Thoracic aorta (tissue), 2 donors: ENCODE results near the gene ZBED4. TPM values are rescaled to one million over a fixed set of nuclear protein-coding genes. Genes with fewer than 3 reads are reported as not detected.

ENCODE experiments used
- ATAC-seq: fragments of 150-250 bp; one replicate; pipeline ENCODE4 v1.8.0; 2017; ENCODE audit warnings: low read depth; ENCODE audit not compliant: insufficient number of reproducible peaks, low FRiP score
- DNase-seq: peaks from one replicate; pipeline ENCODE4 v3.0.0-alpha.2; 2020; ENCODE audit warnings: low spot score
- H3K27ac ChIP-seq, 2 donors: fragments of 200-600 bp; sonication (generic); 1 replicate in 1 of 2; 2 replicates in 1 of 2; pipeline ENCODE4 v1.5.1; 2016; ENCODE audit warnings: mild to moderate bottlenecking in 2 of 2, moderate library complexity in 2 of 2
- H3K27me3 ChIP-seq: fragments of 200-600 bp; sonication (generic); replicated peaks from 2 replicates; pipeline ENCODE4 v1.6.0; 2016; ENCODE audit warnings: mild to moderate bottlenecking; ENCODE audit not compliant: insufficient read depth
- H3K36me3 ChIP-seq: fragments of 200-600 bp; sonication (generic); one replicate; pipeline ENCODE4 v1.5.1; 2016
- H3K4me1 ChIP-seq, 2 donors: fragments of 200-600 bp; sonication (generic); 1 replicate in 1 of 2; 2 replicates in 1 of 2; pipeline versions ENCODE4 v1.5.1 to v1.6.0; 2016; ENCODE audit warnings: low read depth in 2 of 2, mild to moderate bottlenecking in 1 of 2; ENCODE audit not compliant: control insufficient read depth in 1 of 2
- H3K4me3 ChIP-seq: fragments of 200-600 bp; sonication (generic); 2 replicates; pipeline ENCODE4 v1.5.1; 2016; ENCODE audit warnings: mild to moderate bottlenecking
- H3K9me3 ChIP-seq: fragments of 200-600 bp; sonication (generic); 2 replicates; pipeline ENCODE4 v1.5.1; 2016
- total RNA-seq, 2 donors: library from RNA; depleted of rRNA; stranded (reverse); fragments of >200 nt; gene quantifications; one replicate each; pipeline versions ENCODE4 v1.1.0 to v1.2.3, GENCODE V29; 2016
- TF ChIP-seq, protein P1 (sequence below): fragments of 200-600 bp; sonication (generic); IDR thresholded peaks from one replicate; pipeline ENCODE4 v1.5.1; 2019; ENCODE audit warnings: antibody characterized with exemption

Gene ZBED4
- total RNA-seq, 2 donors from 2014 or later, result 9.2 to 15.1 TPM

DNA sequence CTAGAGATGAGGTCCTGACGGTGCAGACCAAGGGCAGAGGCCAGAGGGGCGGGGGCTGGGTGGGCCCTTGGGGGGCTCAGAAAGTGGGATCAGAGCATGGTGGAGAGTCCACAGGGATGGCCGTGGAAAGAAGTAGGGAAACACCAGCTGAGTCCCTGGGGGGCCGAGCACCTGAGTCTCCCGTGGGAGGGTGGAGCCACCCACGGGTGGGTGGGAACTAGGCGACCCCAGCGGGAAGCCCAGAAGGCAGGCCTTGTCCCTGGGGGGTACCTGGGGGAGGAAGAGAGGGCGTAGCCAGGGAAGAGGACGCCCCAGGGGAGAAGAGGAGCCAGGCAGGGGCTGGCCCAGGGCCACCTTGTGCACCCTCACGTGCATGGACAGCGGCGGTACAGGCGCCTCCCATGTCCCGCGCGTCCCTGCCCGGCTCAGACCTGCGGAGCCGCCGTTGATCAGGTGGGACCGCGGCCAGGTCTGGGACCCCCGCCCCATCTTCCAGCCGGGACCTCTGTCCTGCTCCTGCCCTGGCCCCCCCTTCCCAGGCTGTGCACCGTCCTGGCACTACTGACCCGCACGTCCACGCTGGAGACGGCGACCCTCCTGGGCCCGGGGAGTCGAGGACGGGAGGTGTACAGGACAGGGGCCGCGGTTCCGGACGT, 75.0 kb downstream of the ZBED4 start:
- no peak overlapping the region for H3K27ac ChIP-seq
- H3K9me3 ChIP-seq, result no peaks in the 10 kb centered on the region
- peaks cover 10% of the 10 kb centered on the region for H3K36me3 ChIP-seq
- H3K27me3 ChIP-seq, result no peaks in the 10 kb centered on the region
- TF ChIP-seq, protein P1, sequence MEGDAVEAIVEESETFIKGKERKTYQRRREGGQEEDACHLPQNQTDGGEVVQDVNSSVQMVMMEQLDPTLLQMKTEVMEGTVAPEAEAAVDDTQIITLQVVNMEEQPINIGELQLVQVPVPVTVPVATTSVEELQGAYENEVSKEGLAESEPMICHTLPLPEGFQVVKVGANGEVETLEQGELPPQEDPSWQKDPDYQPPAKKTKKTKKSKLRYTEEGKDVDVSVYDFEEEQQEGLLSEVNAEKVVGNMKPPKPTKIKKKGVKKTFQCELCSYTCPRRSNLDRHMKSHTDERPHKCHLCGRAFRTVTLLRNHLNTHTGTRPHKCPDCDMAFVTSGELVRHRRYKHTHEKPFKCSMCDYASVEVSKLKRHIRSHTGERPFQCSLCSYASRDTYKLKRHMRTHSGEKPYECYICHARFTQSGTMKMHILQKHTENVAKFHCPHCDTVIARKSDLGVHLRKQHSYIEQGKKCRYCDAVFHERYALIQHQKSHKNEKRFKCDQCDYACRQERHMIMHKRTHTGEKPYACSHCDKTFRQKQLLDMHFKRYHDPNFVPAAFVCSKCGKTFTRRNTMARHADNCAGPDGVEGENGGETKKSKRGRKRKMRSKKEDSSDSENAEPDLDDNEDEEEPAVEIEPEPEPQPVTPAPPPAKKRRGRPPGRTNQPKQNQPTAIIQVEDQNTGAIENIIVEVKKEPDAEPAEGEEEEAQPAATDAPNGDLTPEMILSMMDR, result no peak
- no peak for ATAC-seq
- H3K4me3 ChIP-seq, result no peak overlapping the region
- peaks cover 6 to 29% of the 10 kb centered on the region in 2 donors for H3K4me1 ChIP-seq
- no peak for DNase-seq

DNA sequence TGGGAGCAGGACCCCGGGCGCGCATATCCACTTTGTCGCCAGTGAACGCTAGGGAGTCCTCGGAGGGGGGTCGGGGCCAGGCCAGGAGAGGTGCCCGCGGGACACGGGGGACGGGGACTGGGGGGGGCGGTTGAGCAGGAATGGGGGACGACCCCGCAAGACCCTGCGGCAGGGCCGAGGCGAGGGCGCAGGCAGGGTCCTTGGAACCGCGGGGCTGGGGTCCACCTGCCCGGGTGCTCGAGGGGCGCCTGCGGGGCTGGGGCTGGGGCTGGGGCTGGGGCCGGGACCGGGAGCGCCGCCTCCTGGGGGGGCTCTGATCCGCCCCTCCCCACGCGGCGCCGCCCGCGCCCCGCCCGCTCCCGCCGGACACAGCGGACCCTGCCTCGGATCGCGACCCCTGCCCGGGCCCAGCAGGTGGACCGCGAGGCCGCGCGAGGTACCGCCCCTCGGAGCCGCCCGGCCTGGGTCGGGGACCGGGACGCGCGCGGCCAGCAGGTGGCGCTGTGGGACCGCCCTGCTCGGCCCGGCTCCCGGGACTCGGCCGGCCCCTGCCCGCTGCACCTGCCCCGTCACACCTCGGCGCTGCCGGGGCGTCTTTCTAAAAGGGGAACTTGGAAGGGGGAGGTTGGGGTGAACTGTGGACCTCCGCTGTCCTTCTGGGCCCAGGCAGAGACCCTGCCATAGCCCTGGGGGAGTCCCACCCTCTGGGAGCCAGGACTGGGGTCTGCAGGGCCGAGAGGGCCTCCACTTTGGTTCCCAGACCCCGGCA, 75.8 kb downstream of the ZBED4 start:
- no peak for DNase-seq
- ATAC-seq, result no peak
- H3K9me3 ChIP-seq, result no peaks in the 10 kb centered on the region
- H3K27ac ChIP-seq, result no peak overlapping the region
- peaks cover 4% of the 10 kb centered on the region for H3K36me3 ChIP-seq
- H3K27me3 ChIP-seq, result no peaks in the 10 kb centered on the region
- TF ChIP-seq, protein P1, result peak; percentile 83
- H3K4me3 ChIP-seq, result no peak overlapping the region
- peaks cover 13 to 36% of the 10 kb centered on the region in 2 donors for H3K4me1 ChIP-seq

DNA sequence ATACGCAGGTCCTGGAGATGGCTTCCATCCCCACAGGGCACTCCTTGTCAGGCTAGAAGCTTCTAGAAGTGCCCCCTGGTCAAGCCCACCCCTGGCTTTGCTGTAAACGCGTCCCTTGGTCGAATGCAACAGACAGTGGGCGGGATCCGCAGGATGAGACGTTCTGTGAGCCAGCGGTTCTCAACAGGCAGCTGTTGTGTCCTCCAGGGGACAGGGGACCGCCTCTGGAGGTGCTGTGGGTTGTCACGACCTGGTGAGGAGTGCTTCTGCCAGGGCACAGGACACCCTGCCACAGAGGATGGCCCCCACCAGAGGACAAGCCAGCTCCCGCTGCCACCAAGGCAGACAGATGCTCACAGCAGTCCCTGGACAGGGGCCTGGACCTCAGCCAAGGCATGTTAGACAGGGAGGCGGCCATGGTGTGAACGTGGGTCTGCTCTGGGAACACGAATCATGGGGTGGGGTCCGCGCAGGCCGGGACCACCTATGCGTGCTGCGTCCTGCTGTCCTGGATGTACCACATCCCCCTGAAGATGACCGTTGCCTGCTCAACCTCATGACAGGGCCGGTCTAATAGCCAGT, 76.4 kb downstream of the ZBED4 start:
- ATAC-seq (no peak), DNase-seq (no peak)
- H3K36me3 ChIP-seq, result peaks cover 4% of the 10 kb centered on the region
- H3K4me1 ChIP-seq, result peaks cover 20 to 43% of the 10 kb centered on the region in 2 donors
- no peak overlapping the region for H3K4me3 ChIP-seq
- H3K27me3 ChIP-seq, result no peaks in the 10 kb centered on the region
- TF ChIP-seq, protein P1, result no peak
- H3K27ac ChIP-seq, result no peak overlapping the region
- H3K9me3 ChIP-seq, result no peaks in the 10 kb centered on the region

- peak overlapping the region in 1 of 2 donors; percentile 50 for H3K27ac ChIP-seq
- peak; percentile 52 for DNase-seq
- H3K9me3 ChIP-seq, result no peaks in the 10 kb centered on the region
- peaks cover 20 to 43% of the 10 kb centered on the region in 2 donors for H3K4me1 ChIP-seq
- TF ChIP-seq, protein P1, result peak; percentile 48
- H3K4me3 ChIP-seq, result no peak overlapping the region
- peak; percentile 23 for ATAC-seq
- no peaks in the 10 kb centered on the region for H3K36me3 ChIP-seq
- H3K27me3 ChIP-seq, result no peaks in the 10 kb centered on the region
Measured at GRCh38 chr22:49930596-49931412, 77.2 kb downstream of the ZBED4 start.
